Measurements from ENCODE around the gene CDK9.

- TF ChIP-seq CTCF (IDR thresholded peaks at IDR 0.05; ENCODE audit: insufficient read depth, low read length) (no peak), POLR2AphosphoS5 (IDR thresholded peaks at IDR 0.05; ENCODE audit: low read depth) (no peak), REST (IDR thresholded peaks at IDR 0.05; ENCODE audit: insufficient replicate concordance, low read depth) (no peak), GABPA (IDR thresholded peaks at IDR 0.05; ENCODE audit: low read depth) (no peak)
These were observed 24.8 kb upstream of the CDK9 start for GRCh38 chr9:127761061-127761460.

Data from HL-60 (cell line).